ENCODE results near the gene FBXW8. TPM values are rescaled to one million over a fixed set of nuclear protein-coding genes. Genes with fewer than 3 reads are reported as not detected.

Gene FBXW8
- total and polyA plus RNA-seq, 2 donors (not counting 3 experiments of a cell fraction or from before 2014, with no cell fraction given), result 15.4 TPM

- no peak overlapping the region for H2AFZ ChIP-seq (ENCODE audit: low read depth, low read length)
- intact Hi-C loops (cut with micrococcal nuclease) (no loop called here), dilution Hi-C loops (cut with MboI; ENCODE audit: extremely low pct_ligation_motif_present, low sequenced_read_pairs) (no loop called here)
- TF ChIP-seq, protein P1, sequence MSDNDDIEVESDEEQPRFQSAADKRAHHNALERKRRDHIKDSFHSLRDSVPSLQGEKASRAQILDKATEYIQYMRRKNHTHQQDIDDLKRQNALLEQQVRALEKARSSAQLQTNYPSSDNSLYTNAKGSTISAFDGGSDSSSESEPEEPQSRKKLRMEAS (IDR thresholded peaks at IDR 0.05; ENCODE audit: insufficient read depth, insufficient read length), result no peak
- no peak for TF ChIP-seq POLR2A (IDR thresholded peaks at IDR 0.05; ENCODE audit: low read depth, low read length)
- no peak for TF ChIP-seq EZH2 (IDR thresholded peaks at IDR 0.05; ENCODE audit: borderline replicate concordance, low read depth, low read length, severe bottlenecking)
- no peak for TF ChIP-seq FOS (IDR thresholded peaks at IDR 0.05; ENCODE audit: borderline replicate concordance, insufficient read depth, low read length)
- no peak for TF ChIP-seq JUN (IDR thresholded peaks at IDR 0.05; ENCODE audit: borderline replicate concordance, insufficient read depth, insufficient read length, low read depth)
- TF ChIP-seq, protein P2, sequence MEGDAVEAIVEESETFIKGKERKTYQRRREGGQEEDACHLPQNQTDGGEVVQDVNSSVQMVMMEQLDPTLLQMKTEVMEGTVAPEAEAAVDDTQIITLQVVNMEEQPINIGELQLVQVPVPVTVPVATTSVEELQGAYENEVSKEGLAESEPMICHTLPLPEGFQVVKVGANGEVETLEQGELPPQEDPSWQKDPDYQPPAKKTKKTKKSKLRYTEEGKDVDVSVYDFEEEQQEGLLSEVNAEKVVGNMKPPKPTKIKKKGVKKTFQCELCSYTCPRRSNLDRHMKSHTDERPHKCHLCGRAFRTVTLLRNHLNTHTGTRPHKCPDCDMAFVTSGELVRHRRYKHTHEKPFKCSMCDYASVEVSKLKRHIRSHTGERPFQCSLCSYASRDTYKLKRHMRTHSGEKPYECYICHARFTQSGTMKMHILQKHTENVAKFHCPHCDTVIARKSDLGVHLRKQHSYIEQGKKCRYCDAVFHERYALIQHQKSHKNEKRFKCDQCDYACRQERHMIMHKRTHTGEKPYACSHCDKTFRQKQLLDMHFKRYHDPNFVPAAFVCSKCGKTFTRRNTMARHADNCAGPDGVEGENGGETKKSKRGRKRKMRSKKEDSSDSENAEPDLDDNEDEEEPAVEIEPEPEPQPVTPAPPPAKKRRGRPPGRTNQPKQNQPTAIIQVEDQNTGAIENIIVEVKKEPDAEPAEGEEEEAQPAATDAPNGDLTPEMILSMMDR (IDR thresholded peaks at IDR 0.05; ENCODE audit: extremely low read depth in 1 of 2, insufficient read depth in 1 of 2, low read depth in 1 of 2, low read length in 2 of 2), result no peak
- no peak for TF ChIP-seq MYC (IDR thresholded peaks at IDR 0.05; ENCODE audit: low read depth, low read length)
- H3K9me1 ChIP-seq (replicated peaks; ENCODE audit: control insufficient read depth, extremely low read depth, insufficient read depth, low read length), result no peaks in the 10 kb centered on the region
- ChIA-PET CTCF (no interaction called here), POLR2A (no interaction called here)
- no TSS peak for BruUV-seq (replicated peaks)
- H3K27me3 ChIP-seq (ENCODE audit: control insufficient read depth in 2 of 2, insufficient read depth in 2 of 2, low read length in 2 of 2), result no peaks in the 10 kb centered on the region
- no peaks in the 10 kb centered on the region for H3K36me3 ChIP-seq (ENCODE audit: control insufficient read depth in 2 of 2, extremely low read depth in 1 of 2, insufficient read depth in 2 of 2, low read length in 2 of 2)
- H4K20me1 ChIP-seq (replicated peaks; ENCODE audit: control insufficient read depth, extremely low read depth, insufficient read depth, low read length), result no peaks in the 10 kb centered on the region
- no peak overlapping the region for H3K9ac ChIP-seq (replicated peaks; ENCODE audit: extremely low read depth, insufficient read depth, low read length)
- H3K79me2 ChIP-seq (ENCODE audit: control insufficient read depth, insufficient read depth, low read length), result no peaks in the 10 kb centered on the region
- no peak overlapping the region for H3K4me3 ChIP-seq (replicated peaks in 1 of 3; ENCODE audit: insufficient read depth in 1 of 3, low read depth in 1 of 3, low read length in 3 of 3)
- no peaks in the 10 kb centered on the region for H3K9me3 ChIP-seq (replicated peaks; ENCODE audit: control insufficient read depth, insufficient read depth, low read length)
- no peaks in the 10 kb centered on the region for H3K4me1 ChIP-seq (ENCODE audit: control insufficient read depth, extremely low read depth, insufficient read depth, low read length)
- FAIRE-seq, result no peak
- DNase-seq (ENCODE audit: low read depth, low spot score), result no peak
- H3K27ac ChIP-seq (ENCODE audit: insufficient read depth, low read depth, low read length), result no peak overlapping the region
- no peak overlapping the region for H3K4me2 ChIP-seq (ENCODE audit: insufficient read depth, low read length)
Measured at GRCh38 chr12:117060929-117061305, 150.2 kb downstream of the FBXW8 start.

Data from endothelial cell of umbilical vein (primary cell).